ENCODE measurements around the gene NUDT12. TPM values are rescaled to one million over a fixed set of nuclear protein-coding genes. Genes with fewer than 3 reads are reported as not detected.

The NUDT12 gene
- total RNA-seq, 1 donor from 2014 or later = 0.29 TPM

DNA sequence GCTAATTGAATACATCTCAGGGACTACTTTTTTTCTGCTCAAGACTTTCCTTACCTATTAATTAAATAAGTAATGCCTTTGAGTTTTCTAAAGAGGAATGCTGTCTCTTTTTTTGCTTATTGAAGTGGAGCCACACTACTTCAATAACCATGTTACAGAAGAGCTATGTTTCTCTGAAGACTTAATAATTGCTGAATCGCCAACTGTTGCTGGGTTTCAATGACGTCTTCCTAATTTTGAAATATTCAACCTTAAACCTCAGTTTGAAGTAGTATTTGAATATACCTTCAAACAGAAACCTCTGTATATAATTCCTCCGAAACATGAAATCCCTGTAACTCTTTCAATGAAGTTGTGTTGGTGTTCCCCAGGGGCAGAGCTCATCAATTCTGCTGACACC, 21.0 kb downstream of the NUDT12 start:
- intact Hi-C loops (cut with micrococcal nuclease) = no loop called here

DNA sequence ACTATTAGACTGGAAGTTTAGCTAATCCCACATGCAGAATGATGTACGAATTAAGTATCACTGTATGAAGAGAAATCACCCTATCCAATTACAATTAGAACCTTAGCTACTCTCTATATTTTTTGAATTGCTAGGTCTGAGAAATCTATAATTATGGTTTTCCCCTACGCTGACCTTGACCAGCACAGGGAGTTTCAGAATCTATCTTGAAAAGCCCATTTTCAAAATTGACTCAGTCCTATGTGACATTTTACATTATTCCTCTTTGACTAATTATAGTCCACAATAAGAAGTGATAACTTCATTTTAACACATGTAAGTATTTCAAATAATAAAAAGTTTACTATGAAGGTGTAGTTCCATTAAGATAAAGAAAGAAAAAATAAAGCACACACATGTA, 21.5 kb downstream of the NUDT12 start:
- intact Hi-C loops (cut with micrococcal nuclease) = no loop called here

DNA sequence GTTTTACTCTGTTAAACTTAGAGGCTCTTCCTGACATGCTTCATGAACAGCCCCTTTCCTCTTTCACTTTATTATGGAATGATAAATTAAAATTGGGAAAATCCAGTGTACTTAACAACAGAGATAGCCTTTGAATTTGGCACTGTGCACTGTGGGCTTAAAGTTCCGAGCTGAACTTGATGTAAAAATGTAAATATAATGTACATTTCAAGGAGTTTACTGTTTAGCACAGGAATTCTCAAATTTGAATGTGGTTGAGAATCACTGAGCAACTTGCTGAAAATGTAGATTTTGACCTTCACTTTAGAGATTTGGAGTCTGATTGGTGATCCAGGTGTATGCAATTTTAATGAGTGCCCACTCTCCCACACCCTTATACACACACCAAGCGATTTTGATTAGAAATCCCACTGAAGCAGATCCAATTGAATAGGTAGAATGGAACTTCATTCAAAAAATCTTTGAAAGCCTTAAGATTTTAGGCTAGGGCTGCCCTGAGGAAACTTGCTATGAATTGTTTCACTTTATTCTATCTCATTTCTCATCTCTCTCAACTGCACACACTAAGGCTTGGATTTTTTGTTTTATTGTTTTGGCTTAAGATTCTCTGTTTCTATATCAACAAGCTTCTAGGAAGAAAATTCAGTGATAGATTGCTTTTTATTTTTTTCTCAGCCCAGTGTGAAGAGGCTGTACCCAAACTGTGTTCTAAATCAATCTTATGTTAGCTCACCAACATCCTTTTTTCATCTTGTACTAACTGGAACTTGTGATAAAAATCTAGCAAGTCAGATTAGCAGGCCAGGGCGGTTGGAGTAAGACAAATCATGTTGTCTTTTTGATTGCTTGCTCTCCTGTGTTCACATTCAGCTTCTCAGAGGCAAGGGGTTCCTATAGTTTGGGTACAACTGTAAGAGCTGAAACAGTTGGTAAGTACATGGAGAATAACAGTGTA, 22.9 kb downstream of the NUDT12 start:
- intact Hi-C loops (cut with micrococcal nuclease) = no loop called here

DNA sequence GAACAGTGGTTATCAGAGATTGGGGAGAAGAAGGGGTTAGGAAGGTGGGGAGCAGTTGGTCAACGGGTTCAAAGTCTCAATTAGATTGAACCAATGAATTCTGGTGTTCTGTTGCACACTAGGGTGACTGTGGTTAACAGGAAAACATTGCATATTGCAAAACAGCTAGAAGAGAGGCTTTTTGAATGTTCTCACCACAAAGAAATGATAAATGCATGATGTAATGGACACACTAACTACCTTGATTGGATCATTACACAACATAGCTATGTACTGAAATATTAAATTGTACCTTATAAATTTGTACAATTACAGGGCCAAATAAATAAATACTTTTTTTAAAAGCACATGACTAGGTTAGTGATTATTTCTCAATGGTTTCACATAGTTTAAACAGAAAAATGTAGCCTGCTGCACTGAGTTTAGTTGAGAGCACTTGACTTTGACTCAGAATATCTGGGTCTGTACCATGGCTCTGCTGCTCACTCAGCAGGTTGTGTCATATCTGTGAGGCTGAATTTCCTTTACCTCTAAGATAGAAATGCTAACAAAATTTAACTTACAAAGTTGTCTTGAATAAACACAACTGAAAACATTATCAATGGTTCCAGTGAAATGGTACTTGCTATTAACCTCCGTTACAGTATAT, 30.4 kb downstream of the NUDT12 start:
- intact Hi-C loops (cut with micrococcal nuclease) = no loop called here

DNA sequence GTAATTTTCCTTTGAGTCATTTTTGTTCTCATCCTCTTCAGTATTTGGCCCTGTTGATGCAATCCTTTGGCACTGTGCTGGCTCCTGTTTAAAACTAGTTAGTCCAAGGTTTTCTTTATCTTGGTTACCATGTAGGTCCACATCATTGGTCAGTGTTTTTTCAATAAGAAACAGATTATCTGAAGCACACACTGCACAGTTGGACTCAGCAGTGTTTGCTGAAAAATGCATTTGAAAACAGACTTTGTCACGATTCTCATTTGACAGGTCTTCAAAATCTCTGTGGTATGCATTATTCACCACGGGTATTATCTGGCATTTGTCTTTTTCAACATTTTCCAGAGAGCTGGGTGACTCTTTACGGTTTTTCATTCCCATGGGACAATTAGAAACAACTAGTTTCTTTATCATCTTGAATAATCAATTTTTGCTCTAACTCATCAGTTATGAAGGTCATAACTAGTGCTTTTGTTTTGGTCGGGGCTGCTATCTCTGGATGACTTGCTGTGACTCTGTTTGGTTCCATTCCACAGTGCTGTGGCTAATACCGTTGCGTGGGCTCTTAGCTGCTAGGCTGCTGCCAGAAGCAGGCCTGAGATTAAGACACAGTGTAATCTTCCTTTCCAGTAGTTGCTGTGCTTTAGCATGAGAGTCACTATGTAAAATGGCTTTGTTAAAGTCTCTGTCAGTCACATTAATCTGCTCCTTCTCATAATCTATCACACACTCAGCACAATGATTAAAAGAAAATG, 36.2 kb downstream of the NUDT12 start:
- intact Hi-C loops (cut with micrococcal nuclease) = no loop called here

DNA sequence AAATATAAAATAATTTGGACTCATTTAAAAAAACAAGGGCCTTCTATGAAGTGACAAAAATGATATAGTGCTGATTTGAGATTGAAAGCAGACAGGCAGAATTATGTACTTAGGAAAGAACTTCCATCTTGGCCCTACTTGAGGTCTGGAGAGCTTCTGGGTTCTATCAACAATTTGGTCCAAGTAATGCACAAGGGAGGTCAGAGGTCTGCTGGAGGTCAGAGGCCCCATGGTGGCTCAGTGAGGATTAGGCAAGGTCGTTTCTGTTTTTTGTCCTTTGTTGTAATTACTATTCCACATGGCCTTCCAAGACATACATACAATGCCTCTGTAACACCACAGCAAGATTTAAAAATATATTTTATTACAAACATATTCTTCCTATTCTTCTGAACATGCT, 37.2 kb downstream of the NUDT12 start:
- intact Hi-C loops (cut with micrococcal nuclease) = no loop called here

DNA sequence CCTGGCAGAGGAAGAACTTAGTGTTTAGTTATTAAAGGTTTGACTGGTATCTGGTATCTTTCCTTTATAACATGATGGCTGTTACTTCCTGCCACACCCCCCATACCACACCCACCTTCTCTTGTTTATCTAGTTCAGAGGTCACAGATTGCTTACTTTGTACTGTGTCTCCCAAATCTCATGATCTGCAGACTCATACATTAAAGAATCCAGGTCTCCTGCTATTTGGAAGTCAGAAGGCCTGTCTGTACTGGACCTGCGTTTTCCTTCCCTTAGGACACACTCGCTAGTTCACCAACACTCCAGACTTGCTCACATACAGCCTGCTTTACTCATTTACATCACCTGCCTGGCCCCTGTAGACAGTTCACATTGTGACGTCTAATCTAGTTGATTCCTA, 39.3 kb downstream of the NUDT12 start:
- intact Hi-C loops (cut with micrococcal nuclease) = no loop called here

DNA sequence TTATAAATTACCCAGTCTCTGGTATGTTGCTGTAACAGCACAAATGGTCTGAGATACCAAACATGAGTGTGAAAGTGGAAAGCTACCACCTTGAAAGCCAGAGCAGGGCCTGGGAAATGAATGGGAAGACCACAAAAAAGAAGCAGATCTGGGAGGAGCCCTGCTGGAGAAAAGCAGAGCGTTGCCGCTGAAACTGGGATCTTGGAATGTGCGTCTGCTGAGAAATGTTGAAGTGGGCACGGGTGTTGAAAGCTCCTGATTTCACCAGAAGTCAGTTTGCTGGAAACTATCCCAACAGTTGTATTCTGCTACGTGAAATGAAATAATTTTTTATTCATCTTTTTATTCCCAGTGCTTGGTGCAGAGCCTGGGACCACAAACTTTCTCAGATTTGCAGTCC, 40.0 kb downstream of the NUDT12 start:
- intact Hi-C loops (cut with micrococcal nuclease) = no loop called here

DNA sequence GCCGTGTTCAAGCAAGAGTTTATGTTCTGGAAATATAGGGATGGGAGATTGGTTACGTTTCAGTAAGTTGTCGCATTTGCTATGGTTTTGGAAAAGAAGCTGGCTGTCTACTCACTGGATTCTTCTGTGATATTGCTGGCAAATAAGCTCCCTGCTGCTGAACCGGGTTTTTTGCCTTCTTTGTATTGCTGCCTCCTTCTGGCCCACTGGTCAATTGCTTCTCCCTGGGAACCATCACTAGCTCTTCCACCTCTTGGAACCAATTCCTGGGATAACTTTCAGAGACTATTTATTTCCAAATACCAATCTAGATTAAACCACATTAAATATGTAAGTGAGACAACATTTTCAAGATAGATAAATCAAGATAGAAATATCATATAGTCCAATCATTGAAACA, 43.0 kb downstream of the NUDT12 start:
- intact Hi-C loops (cut with micrococcal nuclease) = no loop called here

DNA sequence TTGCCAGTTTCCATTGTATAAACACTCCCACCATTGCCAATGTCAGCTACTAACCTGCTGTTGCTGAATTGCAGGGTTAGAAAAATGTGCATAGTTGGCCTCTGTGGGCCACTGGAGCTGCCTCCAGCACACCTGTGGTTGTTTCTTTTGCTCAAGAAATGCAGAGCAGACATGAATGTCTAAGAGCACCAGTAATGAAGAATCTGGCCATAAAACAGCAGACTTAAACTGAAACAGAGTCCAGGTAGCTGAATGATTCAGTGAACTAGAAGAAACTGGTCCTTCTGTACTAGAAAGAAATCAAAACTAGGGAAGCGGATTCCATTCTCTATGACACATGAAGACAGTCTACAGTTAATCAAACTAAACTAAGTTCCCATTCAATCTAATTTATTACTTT, 48.2 kb downstream of the NUDT12 start:
- intact Hi-C loops (cut with micrococcal nuclease) = no loop called here

DNA sequence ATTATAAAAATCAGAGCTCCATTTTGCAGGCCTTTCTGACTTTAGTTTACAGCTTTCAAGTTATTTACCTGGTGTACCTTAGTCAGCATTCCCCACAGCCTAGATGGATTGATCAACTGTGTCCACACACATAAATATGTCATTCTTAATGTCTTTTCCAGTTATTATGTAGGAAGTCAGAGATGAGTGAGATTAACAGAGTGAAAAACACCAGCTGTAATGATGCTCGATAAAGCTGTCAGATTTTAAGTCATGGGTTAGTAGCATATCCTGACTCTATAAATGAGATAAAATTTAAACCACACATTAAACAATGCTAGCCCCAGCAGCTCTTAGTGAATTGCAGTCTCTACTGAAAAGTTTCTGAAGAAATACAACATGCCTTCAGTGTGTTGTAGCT, 48.9 kb downstream of the NUDT12 start:
- intact Hi-C loops (cut with micrococcal nuclease) = no loop called here

DNA sequence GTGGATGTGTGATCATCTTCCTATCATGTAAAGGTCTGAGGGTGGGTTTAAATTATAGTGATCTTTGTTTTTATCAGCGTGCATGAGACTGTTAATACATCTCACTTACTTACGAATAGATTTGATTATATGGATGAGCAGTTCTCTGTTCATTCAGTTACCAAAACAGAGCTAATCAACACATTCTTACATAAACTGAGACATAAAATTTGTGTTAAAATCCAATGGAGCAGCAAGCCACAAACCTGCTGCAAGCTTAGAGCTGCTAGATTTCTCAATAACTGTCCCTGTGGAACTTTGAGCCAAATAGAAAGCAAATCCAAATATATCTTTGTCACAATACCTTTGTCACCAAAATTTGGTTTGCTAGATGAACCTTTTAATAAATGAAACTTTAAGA, 50.1 kb downstream of the NUDT12 start:
- intact Hi-C loops (cut with micrococcal nuclease) = no loop called here

DNA sequence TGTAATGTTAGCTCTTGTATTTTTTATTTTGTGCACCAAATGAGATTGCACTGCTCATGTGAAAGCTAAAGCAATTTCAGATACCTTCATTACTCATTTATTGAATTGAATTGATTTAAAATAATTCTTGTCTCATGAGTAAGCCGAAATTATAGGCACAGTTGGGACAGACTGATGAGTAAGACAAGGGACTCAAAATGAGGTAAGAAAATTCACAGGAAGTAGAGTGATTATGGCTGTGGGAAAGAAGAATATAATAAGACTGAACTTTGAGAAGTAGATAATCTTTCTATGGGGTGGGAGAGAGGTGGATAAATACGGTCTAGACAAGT, 51.1 kb downstream of the NUDT12 start:
- intact Hi-C loops (cut with micrococcal nuclease) = no loop called here

DNA sequence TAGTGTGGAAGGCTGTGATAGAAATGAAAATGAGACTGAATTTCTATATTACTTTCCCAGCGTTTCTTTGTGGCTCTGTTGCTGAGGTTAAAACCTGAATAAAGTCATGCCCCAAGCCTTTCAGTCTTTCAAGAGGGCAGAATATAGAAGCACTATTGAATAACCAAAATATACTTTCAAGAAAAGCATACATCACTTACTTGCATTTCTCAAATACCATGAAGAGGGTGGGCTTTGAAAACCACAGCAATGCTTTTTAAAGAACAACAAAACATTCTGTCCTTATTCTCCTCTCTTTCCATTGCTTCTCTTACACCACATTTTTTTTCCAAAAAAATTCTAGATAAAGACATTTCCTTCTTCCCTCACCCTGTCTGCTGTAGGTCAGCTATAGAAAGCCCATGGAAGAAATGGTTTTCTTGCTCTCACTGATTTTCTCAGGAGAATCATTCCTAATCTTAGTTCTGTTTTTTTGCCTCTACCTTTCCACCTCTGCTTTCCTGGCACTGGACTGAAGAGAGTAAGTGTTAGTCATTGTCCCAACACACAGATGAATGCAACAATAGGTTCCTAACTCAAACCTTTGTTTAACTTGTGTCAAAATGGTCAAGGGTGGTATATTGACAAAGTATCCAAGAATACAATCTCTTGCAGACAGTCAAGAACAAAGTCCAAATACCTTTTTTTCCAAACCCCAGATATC, 51.6 kb downstream of the NUDT12 start:
- intact Hi-C loops (cut with micrococcal nuclease) = no loop called here

DNA sequence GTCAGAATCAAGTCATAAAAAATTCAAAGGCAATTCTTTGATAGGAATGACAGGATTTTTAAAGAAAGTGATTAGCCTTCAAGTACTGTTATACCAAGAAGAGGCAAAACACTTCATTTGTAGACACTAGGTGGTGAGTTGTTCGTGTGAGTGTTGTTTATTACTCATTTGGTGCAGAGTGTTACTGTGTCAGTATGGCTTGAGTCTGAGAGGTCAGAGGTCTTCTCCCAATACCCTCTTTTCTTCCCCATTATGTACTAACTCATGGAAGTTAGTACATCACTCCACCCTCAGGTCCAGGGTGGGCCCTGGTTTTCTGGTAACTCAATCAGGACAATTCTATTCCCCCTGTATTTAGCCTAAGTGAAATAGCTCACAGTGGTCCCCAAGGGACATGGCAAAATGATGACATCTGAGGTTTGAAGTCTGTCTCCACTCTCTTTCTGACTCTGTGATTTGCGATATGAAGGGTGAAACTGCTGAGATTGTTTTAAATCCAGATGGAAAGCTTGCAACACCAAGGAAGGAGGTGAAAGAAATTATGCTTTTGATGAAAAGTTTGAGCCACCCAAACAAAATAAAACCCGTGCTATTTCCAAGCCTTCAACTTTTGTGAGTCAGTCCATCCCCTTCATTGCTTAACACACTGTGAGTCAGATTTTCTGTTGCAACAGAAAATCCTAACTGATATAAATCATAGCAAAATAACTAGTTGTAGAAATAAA, 56.8 kb downstream of the NUDT12 start:
- intact Hi-C loops (cut with micrococcal nuclease) = no loop called here

DNA sequence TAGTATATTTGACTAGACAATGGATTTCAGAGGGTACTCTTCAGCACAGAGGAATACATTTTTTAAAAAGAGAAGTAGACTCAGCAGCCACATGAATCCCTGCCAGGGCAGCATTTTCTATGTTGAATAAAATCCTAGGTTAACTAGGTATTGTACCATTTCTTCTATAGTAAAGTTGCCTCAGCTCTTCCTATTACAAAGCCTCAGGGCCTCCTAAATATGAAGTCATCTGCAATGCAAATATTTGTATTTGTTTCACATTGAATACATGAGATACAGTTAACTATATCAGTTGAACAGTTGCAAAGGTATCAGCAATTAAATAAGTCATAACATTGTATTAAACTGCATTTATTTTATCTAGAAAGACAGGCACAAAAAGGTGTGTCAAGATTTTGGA, 59.5 kb downstream of the NUDT12 start:
- intact Hi-C loops (cut with micrococcal nuclease) = no loop called here

DNA sequence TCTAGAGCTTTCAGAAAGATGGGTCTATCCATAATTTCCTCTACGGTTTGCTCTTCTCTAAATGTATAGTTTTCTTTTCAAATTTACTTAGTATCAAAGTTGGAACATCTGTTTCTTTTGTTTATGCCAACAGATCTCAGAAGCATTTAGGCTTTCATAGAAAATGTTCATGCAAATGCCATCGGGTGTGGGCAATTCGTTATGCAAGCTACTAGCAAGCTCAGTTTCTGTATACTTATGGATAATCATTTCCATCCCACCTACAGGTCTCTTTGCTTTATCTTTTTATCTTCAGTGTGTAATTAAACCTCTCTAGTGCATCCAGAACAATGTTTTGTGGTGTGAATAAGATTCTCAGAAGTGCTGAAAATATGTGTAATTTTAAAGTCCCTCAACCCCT, 59.9 kb downstream of the NUDT12 start:
- intact Hi-C loops (cut with micrococcal nuclease) = no loop called here
